ENCODE results near the gene PSAP.

- TF ChIP-seq CTCF (IDR thresholded peaks at IDR 0.05; ENCODE audit: low read length): no peak
- no peak for TF ChIP-seq EZH2 (optimal IDR thresholded peaks at IDR 0.05; ENCODE audit: low read depth, low read length)
- TF ChIP-seq EZH2phosphoT487 (IDR thresholded peaks at IDR 0.05; ENCODE audit: low read length): no peak
Observed at GRCh38 chr10:71782221-71782916, 68.7 kb downstream of the PSAP start.

Measured in MM.1S (cell line).